ENCODE measurements around the gene ACAP3. TPM values are rescaled to one million over a fixed set of nuclear protein-coding genes. Genes with fewer than 3 reads are reported as not detected.

The ACAP3 gene
- total RNA-seq, 3 donors from 2014 or later: 42.1 to 76.9 (median 44.8) TPM

GRCh38 chr1:1267488-1268283 is 40.0 kb downstream of the ACAP3 start:
- Histone ChIP-seq H3K4me3 (no peak overlapping the region), H3K4me1 (ENCODE audit: low read depth) (peaks cover 23% of the 10 kb centered on the region), H3K9me3 (no peaks in the 10 kb centered on the region), H3K36me3 (ENCODE audit: low read depth) (no peaks in the 10 kb centered on the region)
- ATAC-seq: no peak
- TF ChIP-seq CTCF (IDR thresholded peaks at IDR 0.05): no peak
- intact Hi-C loops (cut with DNase I, micrococcal nuclease): no loop called here
- DNase-seq: no peak

GRCh38 chr1:1264868-1265272 is 42.9 kb downstream of the ACAP3 start:
- no peak for TF ChIP-seq CTCF (IDR thresholded peaks at IDR 0.05)

GRCh38 chr1:1264026-1264425 is 43.7 kb downstream of the ACAP3 start:
- intact Hi-C loops (cut with DNase I, micrococcal nuclease): no loop called here
- H3K4me1 ChIP-seq (ENCODE audit: low read depth): no peaks in the 10 kb centered on the region
- no peaks in the 10 kb centered on the region for H3K36me3 ChIP-seq (ENCODE audit: low read depth)
- TF ChIP-seq CTCF (IDR thresholded peaks at IDR 0.05): no peak
- no peak for ATAC-seq
- no peaks in the 10 kb centered on the region for H3K9me3 ChIP-seq
- no peak overlapping the region for H3K4me3 ChIP-seq
- no peak for DNase-seq

More at GRCh38 chr1:1264868-1265272, 42.9 kb downstream of the ACAP3 start:
- intact Hi-C loops (cut with DNase I, micrococcal nuclease): no loop called here
- Histone ChIP-seq H3K4me3 (no peak overlapping the region), H3K9me3 (no peaks in the 10 kb centered on the region), H3K36me3 (ENCODE audit: low read depth) (no peaks in the 10 kb centered on the region), H3K4me1 (ENCODE audit: low read depth) (no peaks in the 10 kb centered on the region)
- ATAC-seq (peak; percentile 31), DNase-seq (no peak)

GRCh38 chr1:1262758-1263157 is 45.0 kb downstream of the ACAP3 start:
- no peak for ATAC-seq
- Histone ChIP-seq H3K4me1 (ENCODE audit: low read depth) (no peaks in the 10 kb centered on the region), H3K9me3 (no peaks in the 10 kb centered on the region), H3K4me3 (no peak overlapping the region), H3K36me3 (ENCODE audit: low read depth) (no peaks in the 10 kb centered on the region)
- intact Hi-C loops (cut with DNase I, micrococcal nuclease): no loop called here
- no peak for DNase-seq
- TF ChIP-seq CTCF (IDR thresholded peaks at IDR 0.05): no peak

- Histone ChIP-seq H3K36me3 (ENCODE audit: low read depth) (no peaks in the 10 kb centered on the region), H3K4me3 (no peak overlapping the region), H3K9me3 (no peaks in the 10 kb centered on the region), H3K4me1 (ENCODE audit: low read depth) (no peaks in the 10 kb centered on the region)
- DNase-seq: no peak
- intact Hi-C loops (cut with DNase I, micrococcal nuclease): no loop called here
- no peak for ATAC-seq
- no peak for TF ChIP-seq CTCF (IDR thresholded peaks at IDR 0.05)
These were observed 45.7 kb downstream of the ACAP3 start for GRCh38 chr1:1262071-1262470.

Data from mucosa of descending colon (tissue), 3 donors.